ENCODE measurements around the gene HSPBP1. TPM values are rescaled to one million over a fixed set of nuclear protein-coding genes. Genes with fewer than 3 reads are reported as not detected.

The HSPBP1 gene
- total and polyA plus RNA-seq, 2 of the 13 experiments (the other 11 are each of a cell fraction or from before 2014, with no cell fraction given), result 22.3 to 33.7 TPM

GRCh38 chr19:55238030-55238429, 41.9 kb downstream of the HSPBP1 start:
- POLR2A ChIA-PET, result no interaction called here
- Histone ChIP-seq H3K4me3 (replicated peaks in 1 of 3; ENCODE audit: insufficient read depth in 1 of 3, low read depth in 2 of 3, low read length in 3 of 3) (no peak overlapping the region), H3K27ac (ENCODE audit: extremely low read length, insufficient read depth, low read length) (no peak overlapping the region), H3K36me3 (replicated peaks in 1 of 2; ENCODE audit: control insufficient read depth in 1 of 2, insufficient read depth in 2 of 2, low read length in 2 of 2) (peaks cover 45 to 84% of the 10 kb centered on the region in 2 experiments), H3K27me3 (ENCODE audit: control insufficient read depth in 1 of 2, insufficient read depth in 2 of 2, low read length in 2 of 2) (no peaks in the 10 kb centered on the region), H2AFZ (ENCODE audit: low read length) (no peak overlapping the region), H3K4me1 (ENCODE audit: insufficient read depth, low read length) (no peaks in the 10 kb centered on the region), H3K4me2 (ENCODE audit: low read depth, low read length) (no peak overlapping the region), H3K9ac (ENCODE audit: insufficient read depth, low read depth, low read length) (no peak overlapping the region), H4K20me1 (ENCODE audit: insufficient read depth, low read length) (no peaks in the 10 kb centered on the region), H3K9me3 (ENCODE audit: low read length) (no peaks in the 10 kb centered on the region), H3K79me2 (ENCODE audit: insufficient read depth, low read length) (no peaks in the 10 kb centered on the region)
- WGBS (ENCODE audit: low lambda C conversion rate), result 100% methylated on average over 6 of the region's 8 CpGs
- CTCF ChIA-PET (ENCODE audit: low intra/inter-chr PET ratio, low total read pairs), result no interaction called here
- intact Hi-C loops (cut with micrococcal nuclease; ENCODE audit: unreplicated experiment), result no loop called here
- FAIRE-seq, result no peak
- no peak for DNase-seq (ENCODE audit: low spot score)
- in situ Hi-C loops (cut with HindIII; ENCODE audit: extremely low pct_ligation_motif_present, low pct_unique_long_range_greater_than_20kb), result no loop called here
- no TSS peak for BruUV-seq (replicated peaks)
- no peak for ATAC-seq
- TF ChIP-seq SMYD3 (CRISPR knock-in tag; IDR thresholded peaks at IDR 0.05) (no peak), ZNF33A (CRISPR knock-in tag; IDR thresholded peaks at IDR 0.05; ENCODE audit: borderline replicate concordance) (no peak), HNRNPLL (IDR thresholded peaks at IDR 0.05; ENCODE audit: low read depth, low read length, poor library complexity, severe bottlenecking) (no peak), LCORL (IDR thresholded peaks at IDR 0.05) (no peak), LCORL (CRISPR knock-in tag; IDR thresholded peaks at IDR 0.05) (no peak), TSC22D2 (CRISPR knock-in tag; IDR thresholded peaks at IDR 0.05; ENCODE audit: borderline replicate concordance) (no peak), ATF7-NPFF (CRISPR knock-in tag; IDR thresholded peaks at IDR 0.05; ENCODE audit: low read depth) (no peak), ZNF773 (CRISPR knock-in tag; IDR thresholded peaks at IDR 0.05; ENCODE audit: borderline replicate concordance) (no peak), KDM6A (CRISPR knock-in tag; IDR thresholded peaks at IDR 0.05; ENCODE audit: low read depth) (no peak), NFKBIZ (CRISPR knock-in tag; IDR thresholded peaks at IDR 0.05) (no peak), IRX3 (CRISPR knock-in tag; IDR thresholded peaks at IDR 0.05; ENCODE audit: borderline replicate concordance, low read depth) (no peak), ZBTB21 (CRISPR knock-in tag; IDR thresholded peaks at IDR 0.05) (no peak), CBX1 (IDR thresholded peaks at IDR 0.05; ENCODE audit: low read depth) (no peak), ZNF710 (CRISPR knock-in tag; IDR thresholded peaks at IDR 0.05; ENCODE audit: borderline replicate concordance) (no peak), TMF1 (CRISPR knock-in tag; IDR thresholded peaks at IDR 0.05; ENCODE audit: low read depth) (no peak), ZNF260 (CRISPR knock-in tag; IDR thresholded peaks at IDR 0.05; ENCODE audit: borderline replicate concordance, low read depth) (no peak), IKZF5 (CRISPR knock-in tag; IDR thresholded peaks at IDR 0.05) (no peak), BRCA1 (CRISPR knock-in tag; IDR thresholded peaks at IDR 0.05) (no peak)
- TF ChIP-seq, protein P1, sequence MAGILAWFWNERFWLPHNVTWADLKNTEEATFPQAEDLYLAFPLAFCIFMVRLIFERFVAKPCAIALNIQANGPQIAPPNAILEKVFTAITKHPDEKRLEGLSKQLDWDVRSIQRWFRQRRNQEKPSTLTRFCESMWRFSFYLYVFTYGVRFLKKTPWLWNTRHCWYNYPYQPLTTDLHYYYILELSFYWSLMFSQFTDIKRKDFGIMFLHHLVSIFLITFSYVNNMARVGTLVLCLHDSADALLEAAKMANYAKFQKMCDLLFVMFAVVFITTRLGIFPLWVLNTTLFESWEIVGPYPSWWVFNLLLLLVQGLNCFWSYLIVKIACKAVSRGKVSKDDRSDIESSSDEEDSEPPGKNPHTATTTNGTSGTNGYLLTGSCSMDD (CRISPR knock-in tag; IDR thresholded peaks at IDR 0.05), result no peak

Measured in HepG2 (cell line).